ENCODE results near the gene LUZP2.
"Not testable (repeated sequence)": the region's sequence is repeated elsewhere in the genome, so short reads cannot be mapped to it uniquely, and the experiment has no call there.

LUZP2 gene

DNA sequence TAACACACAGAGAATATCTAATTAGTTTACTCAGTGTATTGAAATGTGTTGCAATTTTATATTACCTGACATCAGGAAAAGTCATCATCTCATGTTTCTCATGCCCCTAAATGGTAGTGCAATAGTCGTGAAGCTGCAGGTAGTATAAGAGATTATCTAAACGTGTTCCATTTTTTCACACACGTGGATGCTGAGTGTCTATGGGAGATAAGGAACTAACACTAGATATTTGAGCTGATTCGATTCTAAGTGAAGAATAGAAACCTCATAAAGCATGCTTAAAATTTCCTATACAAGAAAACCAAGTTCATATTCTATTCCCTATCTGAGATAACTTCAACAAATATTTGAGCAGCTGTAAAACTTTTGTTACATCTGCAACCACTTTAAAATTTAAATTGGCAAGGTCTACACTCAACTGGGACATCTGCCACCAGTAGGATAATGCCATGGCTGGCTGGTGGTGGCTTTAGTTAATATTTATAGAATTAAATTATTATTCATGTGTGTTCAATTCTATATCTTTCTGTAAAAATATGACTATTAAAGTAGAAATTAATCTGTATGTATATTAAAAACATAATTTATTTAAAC is 388.8 kb downstream of the LUZP2 start:
- no peak overlapping the region for H3K4me2 ChIP-seq (ENCODE audit: low read length)

DNA sequence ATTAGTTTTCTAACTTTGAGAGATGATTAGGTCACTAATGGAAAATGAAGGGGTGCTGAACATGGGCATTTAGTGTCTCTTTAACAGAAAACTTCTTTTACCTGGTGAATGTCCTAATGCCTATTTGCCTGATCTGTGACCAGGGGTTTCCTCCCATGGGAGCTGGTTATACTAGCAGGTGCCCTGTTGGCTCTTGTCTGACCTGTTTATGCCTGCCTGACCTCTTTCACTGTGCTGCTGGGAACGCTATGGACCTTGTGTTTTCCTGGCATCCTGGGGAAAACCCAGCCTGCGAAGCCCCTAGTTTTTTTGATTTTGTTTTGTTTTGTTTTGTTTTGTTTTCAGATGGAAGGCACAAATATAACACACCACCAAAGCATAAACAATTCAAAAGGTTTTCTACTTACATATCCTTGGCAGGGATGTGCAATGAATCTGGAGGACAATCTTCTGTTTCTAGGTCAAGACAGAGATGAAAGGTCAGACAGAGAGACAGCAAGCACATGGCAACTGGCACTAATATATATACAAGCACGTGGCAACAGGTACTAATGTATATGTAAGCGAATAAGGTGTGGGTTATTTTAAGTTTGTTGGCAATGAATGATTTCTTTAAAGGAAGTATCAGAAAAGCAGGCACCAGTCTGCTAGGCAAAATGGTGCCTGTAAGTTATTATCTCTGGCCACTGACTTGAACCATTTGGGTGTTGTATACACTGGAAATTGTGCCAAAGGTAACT is 390.2 kb downstream of the LUZP2 start:
- no peaks in the 10 kb centered on the region for H3F3A ChIP-seq (ENCODE audit: insufficient read depth, low read length)
- no peak overlapping the region for H2AFZ ChIP-seq (ENCODE audit: low read length)

More for the DNA sequence above, 388.8 kb downstream of the LUZP2 start:
- Histone ChIP-seq H3F3A (ENCODE audit: insufficient read depth, low read length) (no peaks in the 10 kb centered on the region), H3K9me2 (ENCODE audit: low read depth, low read length) (no peaks in the 10 kb centered on the region), H3K9me3 (ENCODE audit: low read length) (no peaks in the 10 kb centered on the region), H3K4me1 (ENCODE audit: insufficient read depth, low read length, severe bottlenecking) (peaks cover 7% of the 10 kb centered on the region), H3K27me3 (ENCODE audit: insufficient read depth, low read length) (no peaks in the 10 kb centered on the region), H3K4me3 (ENCODE audit: low read depth, low read length, poor library complexity, severe bottlenecking) (no peak overlapping the region), H3K27ac (ENCODE audit: low read depth, low read length, poor library complexity, severe bottlenecking) (no peak overlapping the region), H3K36me3 (ENCODE audit: insufficient read depth, low read length) (no peaks in the 10 kb centered on the region), H3K79me2 (ENCODE audit: insufficient read depth, low read length) (no peaks in the 10 kb centered on the region), H3K9ac (ENCODE audit: low read length) (no peak overlapping the region), H4K20me1 (ENCODE audit: insufficient read depth, low read length) (no peaks in the 10 kb centered on the region), H2AFZ (ENCODE audit: low read length) (no peak overlapping the region)
- no peak for TF ChIP-seq EZH2 (IDR thresholded peaks at IDR 0.05; ENCODE audit: borderline replicate concordance, low read length)
- TF ChIP-seq, protein P1, sequence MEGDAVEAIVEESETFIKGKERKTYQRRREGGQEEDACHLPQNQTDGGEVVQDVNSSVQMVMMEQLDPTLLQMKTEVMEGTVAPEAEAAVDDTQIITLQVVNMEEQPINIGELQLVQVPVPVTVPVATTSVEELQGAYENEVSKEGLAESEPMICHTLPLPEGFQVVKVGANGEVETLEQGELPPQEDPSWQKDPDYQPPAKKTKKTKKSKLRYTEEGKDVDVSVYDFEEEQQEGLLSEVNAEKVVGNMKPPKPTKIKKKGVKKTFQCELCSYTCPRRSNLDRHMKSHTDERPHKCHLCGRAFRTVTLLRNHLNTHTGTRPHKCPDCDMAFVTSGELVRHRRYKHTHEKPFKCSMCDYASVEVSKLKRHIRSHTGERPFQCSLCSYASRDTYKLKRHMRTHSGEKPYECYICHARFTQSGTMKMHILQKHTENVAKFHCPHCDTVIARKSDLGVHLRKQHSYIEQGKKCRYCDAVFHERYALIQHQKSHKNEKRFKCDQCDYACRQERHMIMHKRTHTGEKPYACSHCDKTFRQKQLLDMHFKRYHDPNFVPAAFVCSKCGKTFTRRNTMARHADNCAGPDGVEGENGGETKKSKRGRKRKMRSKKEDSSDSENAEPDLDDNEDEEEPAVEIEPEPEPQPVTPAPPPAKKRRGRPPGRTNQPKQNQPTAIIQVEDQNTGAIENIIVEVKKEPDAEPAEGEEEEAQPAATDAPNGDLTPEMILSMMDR (IDR thresholded peaks at IDR 0.05; ENCODE audit: low read length) = no peak

DNA sequence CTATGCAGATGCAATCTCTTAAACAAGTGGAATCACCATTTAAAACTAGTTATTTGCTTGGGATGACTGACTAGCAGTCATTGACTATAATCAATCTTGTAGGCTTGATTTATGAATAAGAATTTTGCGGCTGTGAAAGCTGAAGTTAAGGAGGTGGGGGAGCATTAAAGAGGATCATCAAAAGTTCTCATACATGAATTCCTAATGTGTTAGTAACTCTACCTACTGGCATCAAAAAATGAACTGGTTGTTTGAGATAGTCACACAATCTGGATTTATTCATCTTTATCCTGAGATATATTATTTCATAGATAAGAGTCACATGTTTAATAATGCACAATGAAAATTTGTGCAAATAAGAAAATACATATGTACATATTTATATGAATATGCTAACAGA is 393.6 kb downstream of the LUZP2 start:
- Histone ChIP-seq H2AFZ (ENCODE audit: low read length) (no peak overlapping the region), H3K27ac (ENCODE audit: low read depth, low read length, poor library complexity, severe bottlenecking) (no peak overlapping the region), H3K4me1 (ENCODE audit: insufficient read depth, low read length, severe bottlenecking) (peaks cover 7% of the 10 kb centered on the region), H3K4me2 (ENCODE audit: low read length) (no peak overlapping the region), H3K9me3 (ENCODE audit: low read length) (no peaks in the 10 kb centered on the region), H3K9ac (ENCODE audit: low read length) (no peak overlapping the region), H3K79me2 (ENCODE audit: insufficient read depth, low read length) (no peaks in the 10 kb centered on the region), H3K9me2 (ENCODE audit: low read depth, low read length) (no peaks in the 10 kb centered on the region), H4K20me1 (ENCODE audit: insufficient read depth, low read length) (no peaks in the 10 kb centered on the region), H3K36me3 (ENCODE audit: insufficient read depth, low read length) (no peaks in the 10 kb centered on the region), H3K27me3 (ENCODE audit: insufficient read depth, low read length) (no peaks in the 10 kb centered on the region), H3K4me3 (ENCODE audit: low read depth, low read length, poor library complexity, severe bottlenecking) (no peak overlapping the region), H3F3A (ENCODE audit: insufficient read depth, low read length) (no peaks in the 10 kb centered on the region)
- no peak for TF ChIP-seq EZH2 (IDR thresholded peaks at IDR 0.05; ENCODE audit: borderline replicate concordance, low read length)
- TF ChIP-seq, protein P1 (IDR thresholded peaks at IDR 0.05; ENCODE audit: low read length) = no peak

More for the DNA sequence above, 390.2 kb downstream of the LUZP2 start:
- H3K9ac ChIP-seq (ENCODE audit: low read length) = no peak overlapping the region
- no peaks in the 10 kb centered on the region for H3K36me3 ChIP-seq (ENCODE audit: insufficient read depth, low read length)
- TF ChIP-seq EZH2 (IDR thresholded peaks at IDR 0.05; ENCODE audit: borderline replicate concordance, low read length) = no peak
- TF ChIP-seq, protein P1 (IDR thresholded peaks at IDR 0.05; ENCODE audit: low read length) = no peak
- H4K20me1 ChIP-seq (ENCODE audit: insufficient read depth, low read length) = no peaks in the 10 kb centered on the region
- H3K9me3 ChIP-seq (ENCODE audit: low read length) = no peaks in the 10 kb centered on the region
- H3K9me2 ChIP-seq (ENCODE audit: low read depth, low read length) = no peaks in the 10 kb centered on the region
- no peak overlapping the region for H3K4me2 ChIP-seq (ENCODE audit: low read length)
- no peaks in the 10 kb centered on the region for H3K79me2 ChIP-seq (ENCODE audit: insufficient read depth, low read length)
- no peaks in the 10 kb centered on the region for H3K27me3 ChIP-seq (ENCODE audit: insufficient read depth, low read length)
- H3K27ac ChIP-seq (ENCODE audit: low read depth, low read length, poor library complexity, severe bottlenecking) = no peak overlapping the region
- H3K4me3 ChIP-seq (ENCODE audit: low read depth, low read length, poor library complexity, severe bottlenecking) = no peak overlapping the region
- peaks cover 7% of the 10 kb centered on the region for H3K4me1 ChIP-seq (ENCODE audit: insufficient read depth, low read length, severe bottlenecking)

DNA sequence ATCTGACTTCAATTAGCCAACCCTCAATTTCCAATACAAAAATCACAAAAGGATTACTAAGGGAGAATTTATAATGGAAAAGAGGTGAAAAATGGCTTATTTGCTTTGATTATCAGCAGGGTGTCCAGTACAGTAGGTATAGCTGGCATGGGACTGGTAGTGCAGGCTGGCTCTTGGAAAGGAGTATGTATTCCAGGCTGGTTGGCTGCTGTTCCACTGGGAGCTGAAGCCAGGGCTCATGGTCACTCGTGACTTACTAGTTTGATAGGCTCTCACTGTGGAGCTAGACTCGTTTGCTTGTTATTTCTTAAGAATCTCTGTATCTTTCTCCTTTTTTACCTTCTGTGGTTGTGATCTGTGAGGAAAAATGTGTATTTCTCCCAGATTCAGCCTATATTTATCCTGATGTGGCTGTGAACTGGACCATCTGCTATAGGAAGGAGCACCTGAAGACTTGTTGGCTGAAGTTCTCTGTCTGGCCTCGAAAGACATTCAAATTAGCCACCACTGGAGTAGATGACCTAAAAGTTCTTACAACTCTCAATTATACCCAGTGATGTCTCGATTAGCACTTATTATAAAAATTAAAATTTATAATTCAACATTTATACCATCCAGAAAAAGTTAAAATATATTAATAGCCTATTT is 395.1 kb downstream of the LUZP2 start:
- not testable (repeated sequence) for H4K20me1 ChIP-seq (ENCODE audit: insufficient read depth, low read length); H3K27ac ChIP-seq (ENCODE audit: low read depth, low read length, poor library complexity, severe bottlenecking); H3K4me1 ChIP-seq (ENCODE audit: insufficient read depth, low read length, severe bottlenecking); H3F3A ChIP-seq (ENCODE audit: insufficient read depth, low read length); H3K4me3 ChIP-seq (ENCODE audit: low read depth, low read length, poor library complexity, severe bottlenecking); H3K27me3 ChIP-seq (ENCODE audit: insufficient read depth, low read length); H3K9me3 ChIP-seq (ENCODE audit: low read length); H3K4me2 ChIP-seq (ENCODE audit: low read length); H3K36me3 ChIP-seq (ENCODE audit: insufficient read depth, low read length); H3K9ac ChIP-seq (ENCODE audit: low read length); H3K79me2 ChIP-seq (ENCODE audit: insufficient read depth, low read length); H3K9me2 ChIP-seq (ENCODE audit: low read depth, low read length); H2AFZ ChIP-seq (ENCODE audit: low read length)
